Measurements from ENCODE around the gene ELOB. TPM values are rescaled to one million over a fixed set of nuclear protein-coding genes. Genes with fewer than 3 reads are reported as not detected.
"Not testable (repeated sequence)": the region's sequence is repeated elsewhere in the genome, so short reads cannot be mapped to it uniquely, and the experiment has no call there.

ELOB gene
- total RNA-seq, 1 experiment from 2014 or later: 113 TPM

DNA sequence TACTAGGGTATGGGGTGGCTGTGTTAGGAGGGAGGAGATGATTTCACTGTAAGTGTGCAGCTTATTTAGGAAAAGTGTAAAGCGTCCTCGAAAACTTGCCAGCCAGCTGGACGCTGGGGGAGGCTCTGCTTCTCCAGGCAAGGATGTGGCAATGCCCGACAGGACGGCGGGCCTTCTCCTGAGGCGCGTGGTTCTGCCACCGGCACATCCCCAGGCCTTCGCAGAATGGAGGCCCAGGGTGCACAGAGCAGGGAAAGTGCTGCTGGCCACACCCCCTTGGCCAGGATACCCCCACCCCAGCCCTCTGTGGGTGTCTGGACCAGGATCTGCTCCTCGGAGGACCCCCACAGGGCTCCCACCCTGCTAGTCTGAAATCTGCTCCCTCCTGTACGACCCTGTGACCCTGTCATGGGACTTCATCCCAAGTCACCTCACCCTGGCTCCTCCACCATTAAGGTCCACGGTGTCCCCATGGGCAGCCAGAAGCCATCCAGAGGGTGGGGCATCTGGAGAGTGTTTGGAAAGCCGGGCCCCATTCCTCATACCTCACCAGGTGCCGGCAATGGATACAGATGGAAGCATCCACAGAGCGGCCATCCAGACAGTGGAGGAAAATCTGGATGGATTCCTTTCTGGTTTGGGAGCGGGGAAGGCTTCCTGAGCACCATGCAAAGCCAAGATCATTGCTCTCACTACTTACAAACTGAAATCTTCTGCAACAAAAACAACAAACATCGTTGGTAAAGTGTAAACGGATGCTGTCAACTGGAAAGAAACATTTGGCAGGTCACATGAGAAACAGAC, 33.9 kb downstream of the ELOB start:
- DNase-seq (ENCODE audit: low read depth, low spot score): no peak

DNA sequence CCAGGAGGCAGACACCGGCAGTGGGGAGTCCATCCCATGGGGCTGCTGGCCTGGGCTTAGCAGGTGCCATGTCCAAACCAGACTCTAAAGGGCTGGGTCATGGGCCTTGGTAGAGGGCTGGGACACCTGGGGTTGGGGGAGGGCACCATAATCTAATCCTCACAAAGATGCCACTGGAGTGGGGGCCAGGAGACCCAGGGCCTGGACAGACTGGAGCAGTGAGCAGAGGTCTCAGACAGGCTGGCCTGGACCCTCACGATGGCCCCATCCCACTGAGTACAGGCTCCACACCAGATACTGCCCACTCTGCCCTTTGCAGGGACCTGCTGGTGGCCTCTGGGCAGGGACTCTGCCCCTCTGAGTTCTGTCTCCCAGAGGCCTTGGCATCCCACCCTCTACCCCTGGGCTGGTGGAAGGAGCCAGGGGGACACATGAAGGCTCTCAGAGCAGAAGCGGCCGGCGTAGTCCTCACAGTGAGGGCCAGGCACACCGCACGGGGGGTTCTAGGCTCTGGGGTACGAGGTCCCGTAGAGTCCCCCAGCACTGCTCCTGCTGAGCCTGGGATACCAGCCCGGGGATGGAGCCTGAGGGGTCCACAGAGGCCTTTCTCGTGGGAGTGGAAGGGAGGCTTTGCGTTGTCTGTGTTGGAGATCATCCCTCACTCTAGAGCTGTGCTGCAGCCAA, 34.6 kb downstream of the ELOB start:
- in situ Hi-C loops (cut with HindIII; ENCODE audit: low pct_unique_long_range_greater_than_20kb, low sequenced_read_pairs): no loop called here
- no peak for DNase-seq (ENCODE audit: low read depth, low spot score)

More for the DNA sequence above, 33.9 kb downstream of the ELOB start:
- in situ Hi-C loops (cut with HindIII; ENCODE audit: low pct_unique_long_range_greater_than_20kb, low sequenced_read_pairs): no loop called here

DNA sequence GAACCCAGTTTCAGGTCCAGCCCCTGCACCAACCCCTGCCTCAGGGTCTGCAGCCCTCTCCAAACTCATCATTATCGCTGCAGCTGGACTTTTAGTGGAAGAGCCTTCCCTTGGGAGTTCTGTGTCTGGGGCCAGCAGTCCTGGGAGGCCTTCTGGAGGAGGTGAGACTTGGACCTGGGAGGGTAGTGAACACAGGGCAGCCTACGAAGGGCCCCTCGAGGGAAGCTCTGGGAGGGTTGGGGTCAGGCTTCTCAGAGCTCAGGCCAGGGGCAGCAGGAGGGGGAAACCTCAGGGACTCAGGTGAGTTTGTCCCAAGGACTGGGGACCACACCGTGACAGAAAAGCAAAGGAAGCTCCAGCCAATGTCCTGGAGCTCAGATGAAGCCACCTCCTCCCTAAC, 35.9 kb downstream of the ELOB start:
- DNase-seq (ENCODE audit: low read depth, low spot score): no peak
- in situ Hi-C loops (cut with HindIII; ENCODE audit: low pct_unique_long_range_greater_than_20kb, low sequenced_read_pairs): no loop called here

DNA sequence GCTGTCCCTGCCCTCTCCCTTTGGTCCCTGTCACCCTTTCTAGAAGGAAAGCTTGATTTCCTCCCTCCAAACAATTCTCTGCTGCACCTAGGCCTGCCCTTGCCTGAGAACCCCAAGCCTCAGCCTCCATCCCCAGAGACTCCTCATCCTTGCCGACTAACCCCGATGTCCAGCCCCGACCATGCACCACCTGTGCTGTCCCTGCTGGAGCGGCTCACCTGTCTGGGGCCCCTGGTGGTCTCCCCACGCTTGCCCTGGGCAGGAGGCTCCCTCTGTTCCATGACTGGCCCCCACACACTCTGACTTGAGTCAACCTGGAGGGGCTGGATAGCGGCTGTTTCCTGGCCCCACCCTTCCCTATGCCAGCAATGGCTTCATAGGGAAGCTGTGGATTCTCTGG, 36.6 kb downstream of the ELOB start:
- in situ Hi-C loops (cut with HindIII; ENCODE audit: low pct_unique_long_range_greater_than_20kb, low sequenced_read_pairs): no loop called here
- no peak for DNase-seq (ENCODE audit: low read depth, low spot score)

DNA sequence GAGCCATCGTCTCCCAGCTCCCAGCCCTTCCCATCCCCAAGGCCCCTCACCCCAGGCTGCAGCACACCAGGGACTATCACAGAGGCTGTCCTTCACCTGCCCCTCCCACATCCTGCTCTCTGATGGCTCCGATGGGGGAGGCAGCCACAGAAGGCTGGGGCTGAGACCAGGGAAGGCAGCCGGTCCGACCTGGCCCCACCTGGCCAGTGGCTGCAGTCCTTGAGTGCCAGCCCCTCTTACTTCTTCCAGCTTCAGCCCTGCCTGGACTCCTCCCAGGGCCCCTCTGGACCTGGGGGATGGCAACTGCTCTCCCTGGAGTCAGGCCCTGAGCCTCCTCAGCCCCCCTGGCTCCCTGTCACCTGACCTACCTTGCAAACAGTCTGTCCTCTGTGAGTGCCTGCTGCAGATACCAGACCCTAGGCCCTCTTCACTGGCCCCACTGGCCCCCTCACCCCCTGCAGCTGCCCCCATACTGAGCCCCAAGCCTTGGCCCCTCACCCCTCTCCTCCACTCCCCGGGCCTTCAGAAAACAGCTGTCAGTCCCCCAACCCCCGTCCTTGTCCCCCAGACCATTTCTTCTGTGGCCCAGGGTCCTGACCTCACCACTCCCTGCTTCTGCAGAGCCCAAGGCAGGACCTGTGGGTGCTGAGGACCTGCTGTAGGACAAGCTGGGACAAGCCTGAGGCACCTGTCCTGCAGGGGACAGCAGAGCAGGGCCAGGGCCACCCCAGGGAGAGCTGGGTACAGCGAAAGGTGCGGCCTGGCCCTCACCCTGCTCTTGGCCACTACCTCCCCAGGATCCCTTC, 37.3 kb downstream of the ELOB start:
- in situ Hi-C loops (cut with HindIII; ENCODE audit: low pct_unique_long_range_greater_than_20kb, low sequenced_read_pairs): no loop called here
- DNase-seq (ENCODE audit: low read depth, low spot score): no peak

DNA sequence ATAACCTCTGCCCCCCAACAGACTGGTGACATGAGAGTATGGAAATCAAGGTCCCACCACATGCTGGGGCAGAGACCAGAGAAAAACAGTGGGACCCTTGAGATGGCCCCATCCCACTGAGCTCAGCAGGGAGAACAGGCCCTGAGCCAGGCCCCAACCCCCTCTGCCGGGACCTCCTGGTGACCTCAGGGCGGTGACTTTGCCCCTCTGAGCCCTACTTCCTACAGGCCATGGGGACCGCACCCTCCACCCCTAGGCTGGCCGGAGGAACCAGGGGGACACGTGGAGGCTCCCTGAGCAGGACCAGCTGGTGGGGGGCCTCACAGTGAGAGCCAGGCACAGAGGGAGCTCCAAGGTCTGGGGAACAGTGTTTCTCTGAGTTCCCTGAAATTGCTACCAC, 38.5 kb downstream of the ELOB start:
- in situ Hi-C loops (cut with HindIII; ENCODE audit: low pct_unique_long_range_greater_than_20kb, low sequenced_read_pairs): no loop called here
- no peak for DNase-seq (ENCODE audit: low read depth, low spot score)

DNA sequence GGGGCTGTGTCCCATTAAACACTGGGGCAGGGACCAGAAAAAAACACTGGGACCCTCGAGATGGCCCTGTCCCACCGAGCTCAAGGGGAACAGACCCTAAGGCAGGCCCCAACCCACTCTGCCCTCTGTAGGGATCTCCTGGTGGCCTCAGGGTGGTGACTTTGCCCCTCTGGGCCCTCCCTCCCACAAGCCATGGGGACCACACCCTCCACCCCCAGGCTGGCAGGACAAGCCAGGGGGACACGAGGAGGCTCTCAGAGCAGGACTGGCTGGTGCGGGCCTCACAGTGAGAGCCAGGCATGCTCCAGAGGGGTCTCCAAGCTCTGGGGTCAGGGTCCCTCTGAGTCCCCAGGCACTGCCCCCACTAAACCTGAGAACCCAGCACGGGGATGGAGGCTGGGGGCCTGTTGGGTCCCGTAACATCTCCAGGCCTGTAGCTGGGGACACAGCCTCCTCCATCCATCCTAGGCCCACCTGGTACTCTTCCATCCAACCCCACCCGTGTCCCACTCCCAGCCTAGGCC, 39.1 kb downstream of the ELOB start:
- in situ Hi-C loops (cut with HindIII; ENCODE audit: low pct_unique_long_range_greater_than_20kb, low sequenced_read_pairs): no loop called here
- no peak for DNase-seq (ENCODE audit: low read depth, low spot score)

DNA sequence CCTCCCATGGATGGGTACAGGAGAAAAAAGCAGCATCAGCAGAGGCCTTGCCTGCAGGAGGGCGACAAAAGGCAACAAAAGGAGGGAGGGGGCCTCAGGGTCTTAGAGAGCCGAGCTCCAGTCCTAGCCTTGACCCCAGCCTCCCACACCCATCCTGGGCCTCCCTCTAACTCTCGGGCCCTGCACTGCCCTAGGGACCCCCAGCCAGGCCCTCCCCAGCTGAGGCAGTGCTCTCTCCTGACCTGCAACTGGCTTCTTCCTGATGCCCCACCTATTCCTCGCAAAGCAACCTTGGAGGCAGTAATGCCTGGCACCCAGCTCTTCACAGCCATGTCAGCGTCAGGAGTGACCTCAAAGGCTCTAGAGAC, 39.9 kb downstream of the ELOB start:
- in situ Hi-C loops (cut with HindIII; ENCODE audit: low pct_unique_long_range_greater_than_20kb, low sequenced_read_pairs): no loop called here

DNA sequence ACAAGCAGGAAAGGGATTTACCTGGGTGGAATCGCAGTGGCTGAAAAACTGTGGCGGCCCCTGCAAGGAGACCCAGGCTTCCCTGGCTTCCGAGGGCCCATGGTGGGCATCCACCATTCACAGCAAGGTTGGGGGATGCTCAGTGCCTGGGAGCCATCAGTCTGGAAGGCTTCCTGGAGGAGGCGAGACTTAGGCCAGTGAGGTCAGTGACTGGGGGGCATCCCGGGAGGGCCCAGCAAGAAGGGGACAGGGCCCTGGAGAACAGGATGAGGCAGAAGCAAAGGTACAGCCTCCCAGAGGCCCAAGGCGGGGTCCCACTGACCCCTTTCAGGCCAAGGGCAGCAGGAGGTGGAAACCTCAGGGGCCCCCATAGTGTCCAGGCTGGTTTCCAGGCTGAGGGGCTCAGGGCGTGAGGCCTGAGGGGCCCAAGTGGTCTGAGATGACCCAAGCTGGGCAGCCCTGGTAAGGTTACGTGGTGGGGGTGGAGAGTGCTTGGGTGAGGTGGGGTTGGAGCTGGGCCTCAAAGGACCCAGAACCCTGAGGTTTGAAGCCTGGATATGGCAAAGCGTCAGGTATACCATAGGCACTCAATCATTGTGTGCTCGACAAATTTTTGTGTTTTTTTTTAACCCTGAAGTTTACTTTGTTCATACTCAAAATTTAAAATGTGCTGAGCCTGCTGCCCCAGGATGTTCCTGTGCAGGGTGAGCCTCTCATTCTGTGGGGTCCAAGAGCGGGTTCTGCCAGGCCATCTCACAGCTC, 40.4 kb downstream of the ELOB start:
- no peak for DNase-seq (ENCODE audit: low read depth, low spot score)
- in situ Hi-C loops (cut with HindIII; ENCODE audit: low pct_unique_long_range_greater_than_20kb, low sequenced_read_pairs): no loop called here

More for the DNA sequence above, 39.9 kb downstream of the ELOB start:
- no peak for DNase-seq (ENCODE audit: low read depth, low spot score)

DNA sequence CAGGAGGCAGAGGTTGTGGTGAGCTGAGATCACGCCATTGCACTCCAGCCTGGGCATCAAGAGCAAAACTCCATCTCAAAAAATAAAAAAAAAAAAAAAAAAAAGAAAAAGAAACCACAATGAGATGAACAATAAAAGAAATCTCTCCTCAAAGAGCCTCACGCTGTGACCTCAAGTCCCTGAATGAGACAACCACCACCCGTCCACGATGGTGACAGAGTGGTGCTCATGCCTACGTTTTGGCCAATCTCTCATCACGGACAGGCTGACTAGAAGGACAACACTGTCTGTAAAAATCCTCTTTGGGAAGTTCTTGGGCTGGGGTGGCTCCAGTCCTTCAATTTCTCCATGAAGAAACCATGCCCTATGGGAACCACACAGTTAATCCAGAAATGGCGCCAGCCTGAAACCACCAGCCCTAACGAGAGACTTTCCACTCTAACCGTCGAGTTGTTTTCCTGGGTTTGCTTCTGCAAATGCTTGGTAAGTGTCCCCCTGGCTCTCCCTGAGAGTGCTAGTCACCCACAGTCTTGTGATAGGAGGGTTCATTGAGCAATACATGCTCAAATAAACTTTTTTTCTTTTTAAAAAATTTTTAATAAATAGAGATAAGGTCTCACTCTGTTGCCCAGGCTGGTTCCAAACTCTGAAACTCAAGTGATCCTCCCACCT, 42.1 kb downstream of the ELOB start:
- in situ Hi-C loops (cut with HindIII; ENCODE audit: low pct_unique_long_range_greater_than_20kb, low sequenced_read_pairs): no loop called here
- no peak for DNase-seq (ENCODE audit: low read depth, low spot score)

DNA sequence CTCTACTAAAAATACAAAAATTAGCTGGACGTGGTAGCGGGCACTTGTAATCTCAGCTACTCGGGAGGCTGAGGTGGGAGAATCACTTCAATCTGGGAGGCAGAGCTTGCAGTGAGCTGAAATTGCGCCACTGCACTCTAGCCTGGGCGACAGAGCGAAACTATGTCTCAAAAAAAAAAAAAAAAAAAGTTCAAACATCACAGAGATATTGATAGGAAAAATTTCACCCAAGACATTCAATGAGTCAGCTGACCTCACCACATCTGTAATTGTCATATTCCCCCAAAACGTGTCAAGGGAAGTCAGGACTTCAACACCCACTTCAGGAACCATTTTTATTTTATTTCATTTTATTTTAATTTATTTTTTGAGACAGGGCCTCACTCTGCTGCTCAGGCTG, 49.0 kb downstream of the ELOB start:
- no peak for DNase-seq (ENCODE audit: low read depth, low spot score)
- in situ Hi-C loops (cut with HindIII; ENCODE audit: low pct_unique_long_range_greater_than_20kb, low sequenced_read_pairs): no loop called here

DNA sequence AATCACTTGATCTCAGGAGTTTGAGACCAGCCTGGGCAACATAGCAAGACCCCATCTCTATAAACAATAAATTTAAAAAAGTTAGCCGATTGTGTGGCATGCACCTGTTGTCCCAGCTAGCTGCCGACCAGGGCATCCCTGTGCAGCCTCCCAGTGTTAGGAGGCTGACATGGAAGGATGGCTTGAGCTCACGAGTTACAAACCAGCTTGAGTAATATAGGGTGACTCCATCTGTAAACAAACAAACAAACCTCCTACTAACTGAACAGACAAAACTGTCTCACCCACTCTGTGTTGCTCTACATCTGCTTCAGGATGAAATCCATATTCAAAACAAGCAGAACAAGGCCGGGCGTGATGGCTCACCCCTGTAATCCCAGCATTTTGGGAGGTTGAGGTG, 50.2 kb downstream of the ELOB start:
- no peak for DNase-seq (ENCODE audit: low read depth, low spot score)
- in situ Hi-C loops (cut with HindIII; ENCODE audit: low pct_unique_long_range_greater_than_20kb, low sequenced_read_pairs): no loop called here

DNA sequence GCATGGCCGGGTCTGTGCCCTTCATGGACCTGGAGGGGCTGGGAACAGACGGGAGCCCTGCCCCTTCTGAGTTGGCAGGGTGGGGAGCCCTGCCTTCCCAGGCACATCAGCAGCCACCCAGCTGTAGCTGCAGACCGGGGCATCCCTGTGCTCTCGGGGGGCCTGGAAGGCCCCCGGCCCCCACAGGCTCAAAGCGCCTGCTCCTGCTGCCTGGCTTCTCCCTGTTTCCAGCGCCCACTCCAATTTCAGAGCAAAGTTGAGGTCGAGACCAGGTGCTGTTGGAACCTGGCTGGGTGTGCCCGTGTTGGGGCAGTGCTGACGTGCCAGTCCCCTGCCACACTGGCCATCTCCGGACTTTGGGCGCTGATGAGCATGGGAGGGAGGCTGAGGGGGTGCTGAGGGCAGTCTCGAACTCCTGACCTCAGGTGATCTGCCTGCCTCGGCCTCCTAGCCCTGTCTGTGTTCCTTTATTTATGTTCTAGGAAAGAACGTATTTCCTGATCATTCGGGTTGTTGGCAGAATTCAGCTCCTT, 52.2 kb downstream of the ELOB start:
- in situ Hi-C loops (cut with HindIII; ENCODE audit: low pct_unique_long_range_greater_than_20kb, low sequenced_read_pairs): no loop called here
- no peak for DNase-seq (ENCODE audit: low read depth, low spot score)

DNA sequence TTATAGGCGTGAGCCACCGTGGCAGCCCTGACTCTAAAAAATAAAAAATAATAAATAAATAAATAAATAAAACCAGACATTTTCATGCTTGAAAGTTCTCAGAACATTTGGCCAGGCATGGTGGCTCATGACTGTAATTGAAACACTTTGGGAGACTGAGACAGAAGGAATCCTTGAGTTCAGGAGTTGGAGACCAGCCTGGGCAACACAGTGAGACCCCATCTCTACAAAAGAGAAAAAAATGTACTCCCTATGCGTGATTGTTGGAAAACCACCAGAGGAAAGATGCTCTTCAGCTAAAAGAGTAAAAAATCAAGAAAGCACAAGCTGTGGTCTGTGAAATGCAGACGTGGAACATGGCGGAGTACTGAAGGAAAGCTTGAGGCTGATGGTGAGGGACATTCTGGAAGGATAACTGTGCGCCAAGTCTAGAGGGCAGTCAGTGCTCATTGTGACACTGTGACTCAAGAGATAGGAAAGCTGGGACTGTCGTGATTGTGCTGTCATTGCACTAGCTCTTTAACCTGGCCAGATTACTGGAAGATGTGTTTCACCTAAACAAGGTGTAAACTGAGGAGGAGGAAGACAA, 52.9 kb downstream of the ELOB start:
- DNase-seq (ENCODE audit: low read depth, low spot score): no peak
- in situ Hi-C loops (cut with HindIII; ENCODE audit: low pct_unique_long_range_greater_than_20kb, low sequenced_read_pairs): no loop called here

DNA sequence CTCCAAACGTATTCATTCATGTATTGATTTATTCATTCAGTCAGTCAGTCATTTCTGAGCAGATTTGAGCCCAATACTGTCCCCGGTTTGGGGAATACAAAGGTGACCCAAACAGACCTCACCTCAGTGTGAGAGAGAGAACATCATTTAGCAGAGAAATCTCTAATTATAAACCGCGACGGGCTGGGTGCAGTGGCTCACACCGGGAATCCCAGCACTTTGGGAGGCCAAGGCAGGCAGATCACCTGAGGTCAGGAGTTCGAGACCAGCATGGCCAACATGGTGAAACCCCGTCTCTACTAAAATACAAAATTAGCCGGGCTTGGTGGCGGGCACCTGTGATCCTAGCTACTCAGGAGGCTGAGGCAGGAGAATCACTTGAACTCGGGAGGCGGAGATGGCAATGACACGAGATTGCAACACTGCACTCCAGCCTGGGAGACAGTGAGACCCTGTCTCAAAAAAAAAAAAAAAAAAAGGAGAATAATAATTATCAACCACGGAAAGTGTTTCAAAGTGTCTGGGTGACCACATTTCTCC, 55.4 kb downstream of the ELOB start:
- DNase-seq (ENCODE audit: low read depth, low spot score); in situ Hi-C loops (cut with HindIII; ENCODE audit: low pct_unique_long_range_greater_than_20kb, low sequenced_read_pairs): not testable (repeated sequence)
